Activated CD8-positive, alpha-beta memory T cell treated with anti-CD3 and anti-CD28 coated beads, Interleukin-2, amount 50 U/mL, for 48 hours (primary cell): ENCODE data around the gene ACE2.
"Not testable (repeated sequence)": the region's sequence is repeated elsewhere in the genome, so short reads cannot be mapped to it uniquely, and the experiment has no call there.

Experiments
- DNase-seq: peaks from one replicate; pipeline ENCODE4 v3.0.0-alpha.2; 2020

ACE2 gene

GRCh38 chrX:15600745-15601144, at the start of gene ACE2:
ACE2 (minus strand) TSS chrX:15600960; CDS start chrX:15600911, 49 bp downstream.
- DNase-seq: no peak

GRCh38 chrX:15647510-15647909, 46.8 kb upstream of the ACE2 start:
- DNase-seq: not testable (repeated sequence)

- DNase-seq: no peak
These were observed 45.8 kb upstream of the ACE2 start for GRCh38 chrX:15646543-15646942.

- DNase-seq: no peak
These were observed 45.3 kb upstream of the ACE2 start for GRCh38 chrX:15646031-15646430.

- DNase-seq: no peak
These were observed 44.5 kb upstream of the ACE2 start for GRCh38 chrX:15645266-15645665.

- DNase-seq: no peak
These were observed 43.8 kb upstream of the ACE2 start for GRCh38 chrX:15644560-15644872.

- no peak for DNase-seq
These were observed 43.2 kb upstream of the ACE2 start for GRCh38 chrX:15643786-15644559.

GRCh38 chrX:15631637-15632036, 30.9 kb upstream of the ACE2 start:
- no peak for DNase-seq

GRCh38 chrX:15623054-15623453, 22.3 kb upstream of the ACE2 start:
- DNase-seq: no peak

GRCh38 chrX:15619053-15619755, 18.4 kb upstream of the ACE2 start:
- DNase-seq: no peak

GRCh38 chrX:15617111-15617510, 16.4 kb upstream of the ACE2 start:
- DNase-seq: no peak

GRCh38 chrX:15616531-15616930, 15.8 kb upstream of the ACE2 start:
- no peak for DNase-seq

GRCh38 chrX:15607067-15607466, 6.3 kb upstream of the ACE2 start:
- no peak for DNase-seq

- DNase-seq: no peak
These were observed 5.4 kb upstream of the ACE2 start for GRCh38 chrX:15606136-15606535.

GRCh38 chrX:15605226-15605625, 4.5 kb upstream of the ACE2 start:
- no peak for DNase-seq

GRCh38 chrX:15602761-15603160, 2.0 kb upstream of the ACE2 start:
- DNase-seq: no peak

GRCh38 chrX:15601932-15602331, 1.2 kb upstream of the ACE2 start:
- no peak for DNase-seq

- no peak for DNase-seq
These were observed 711 bp downstream of the ACE2 start for GRCh38 chrX:15600049-15600448.

GRCh38 chrX:15599461-15599860, 1.3 kb downstream of the ACE2 start:
- DNase-seq: no peak

- no peak for DNase-seq
These were observed 2.7 kb downstream of the ACE2 start for GRCh38 chrX:15598026-15598425.

- no peak for DNase-seq
These were observed 6.4 kb downstream of the ACE2 start for GRCh38 chrX:15594371-15594770.

- DNase-seq: no peak
These were observed 20.7 kb downstream of the ACE2 start for GRCh38 chrX:15579778-15580747.

GRCh38 chrX:15576019-15576418, 24.7 kb downstream of the ACE2 start:
- no peak for DNase-seq

- no peak for DNase-seq
These were observed 26.7 kb downstream of the ACE2 start for GRCh38 chrX:15574017-15574416.
